Nephron (organoid): ENCODE results near the gene SLC2A4.
A peak's percentile ranks its signal among the peaks of the same experiment; 100 is the strongest.

ENCODE experiments used
- H3K27ac Mint-ChIP-seq, 3 experiments: 2 replicates each; pipeline ENCODE4 v1.8.0; 2020; ENCODE audit warnings: mixed read lengths in 3 of 3, mild to moderate bottlenecking in 2 of 3, moderate library complexity in 1 of 3
- H3K27me3 Mint-ChIP-seq: 2 replicates; pipeline ENCODE4 v1.8.0; 2021; ENCODE audit warnings: low read depth, mild to moderate bottlenecking, moderate library complexity, mixed read lengths
- H3K36me3 Mint-ChIP-seq: 2 replicates; pipeline ENCODE4 v1.8.0; 2020; ENCODE audit warnings: low read depth, mixed read lengths
- H3K4me1 Mint-ChIP-seq: 2 replicates; pipeline ENCODE4 v1.8.0; 2020; ENCODE audit warnings: mixed read lengths
- H3K4me3 Mint-ChIP-seq, 3 experiments: 2 replicates each; pipeline ENCODE4 v1.8.0; 2020; ENCODE audit warnings: mild to moderate bottlenecking in 3 of 3, mixed read lengths in 3 of 3, moderate library complexity in 2 of 3
- H3K9me3 Mint-ChIP-seq: 2 replicates; pipeline ENCODE4 v1.8.0; 2020; ENCODE audit warnings: mixed read lengths
- CTCF ChIP-seq, 3 experiments: fragments of 200-600 bp; sonication (generic); IDR thresholded peaks; one replicate each; pipeline ENCODE4 v1.5.0; 2021; ENCODE audit warnings: antibody characterized with exemption in 3 of 3; ENCODE audit not compliant: unreplicated experiment in 3 of 3

The SLC2A4 gene

GRCh38 chr17:7293159-7293558, 11.6 kb downstream of the SLC2A4 start:
- peaks cover 17% of the 10 kb centered on the region for H3K4me1 Mint-ChIP-seq
- no peak for TF ChIP-seq CTCF (IDR thresholded peaks at IDR 0.05; ENCODE audit: unreplicated experiment in 3 of 3)
- peak overlapping the region; percentile 15 to 70 (median 64) for H3K27ac Mint-ChIP-seq
- H3K4me3 Mint-ChIP-seq = peak overlapping the region; percentile 65 to 77 (median 72)
- H3K27me3 Mint-ChIP-seq = peaks cover 74% of the 10 kb centered on the region
- no peaks in the 10 kb centered on the region for H3K9me3 Mint-ChIP-seq
- H3K36me3 Mint-ChIP-seq = no peaks in the 10 kb centered on the region

GRCh38 chr17:7293816-7294613, 12.5 kb downstream of the SLC2A4 start:
- H3K27me3 Mint-ChIP-seq = peaks cover 70% of the 10 kb centered on the region
- H3K4me3 Mint-ChIP-seq = peak overlapping the region; percentile 65 to 75 (median 72)
- TF ChIP-seq CTCF (IDR thresholded peaks at IDR 0.05; ENCODE audit: unreplicated experiment in 3 of 3) = no peak
- H3K9me3 Mint-ChIP-seq = no peaks in the 10 kb centered on the region
- peak overlapping the region in 2 of 3 experiments; percentile 60 to 67 for H3K27ac Mint-ChIP-seq
- H3K4me1 Mint-ChIP-seq = peaks cover 17% of the 10 kb centered on the region
- no peaks in the 10 kb centered on the region for H3K36me3 Mint-ChIP-seq

DNA sequence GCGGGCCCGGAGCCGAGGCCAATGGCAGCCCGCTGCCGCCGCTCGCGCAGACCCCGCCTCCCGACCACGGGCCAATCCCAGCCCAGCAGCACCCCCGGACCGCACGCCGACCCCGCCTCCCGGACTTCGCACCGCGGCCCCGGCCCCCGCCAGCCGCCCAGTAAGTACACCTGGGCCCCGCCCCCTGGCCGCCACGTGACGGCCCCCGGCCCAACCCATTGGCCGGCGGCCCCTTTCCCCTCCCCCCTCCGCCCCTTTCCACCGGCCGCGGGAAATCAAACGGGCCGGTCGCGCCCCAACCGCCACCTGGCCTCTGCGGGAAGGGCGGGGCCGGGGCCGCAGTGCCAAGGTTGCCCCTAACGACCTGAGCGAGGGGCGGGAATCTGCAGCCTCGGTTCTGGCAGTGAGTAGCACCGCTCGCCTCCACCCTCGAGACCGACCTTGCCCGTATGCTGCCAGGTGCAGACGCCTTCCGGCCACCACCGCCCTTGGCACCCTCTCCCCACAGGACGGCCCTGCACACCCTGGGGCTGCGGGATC, 13.2 kb downstream of the SLC2A4 start, which contains the start of gene YBX2:
Gene YBX2, minus strand, starts transcription at position 26 of the 540 bp plus-strand sequence. CDS start 139 bp downstream, outside the sequence.
- no peaks in the 10 kb centered on the region for H3K9me3 Mint-ChIP-seq
- H3K4me3 Mint-ChIP-seq = peak within 1 kb of the TSS; percentile 78 to 81 (median 80)
- no peak for TF ChIP-seq CTCF (IDR thresholded peaks at IDR 0.05; ENCODE audit: unreplicated experiment in 3 of 3)
- peaks cover 69% of the 10 kb centered on the region for H3K27me3 Mint-ChIP-seq
- peaks cover 17% of the 10 kb centered on the region for H3K4me1 Mint-ChIP-seq
- peak within 1 kb of the TSS in 2 of 3 experiments; percentile 60 to 67 for H3K27ac Mint-ChIP-seq
- no peaks in the 10 kb centered on the region for H3K36me3 Mint-ChIP-seq

DNA sequence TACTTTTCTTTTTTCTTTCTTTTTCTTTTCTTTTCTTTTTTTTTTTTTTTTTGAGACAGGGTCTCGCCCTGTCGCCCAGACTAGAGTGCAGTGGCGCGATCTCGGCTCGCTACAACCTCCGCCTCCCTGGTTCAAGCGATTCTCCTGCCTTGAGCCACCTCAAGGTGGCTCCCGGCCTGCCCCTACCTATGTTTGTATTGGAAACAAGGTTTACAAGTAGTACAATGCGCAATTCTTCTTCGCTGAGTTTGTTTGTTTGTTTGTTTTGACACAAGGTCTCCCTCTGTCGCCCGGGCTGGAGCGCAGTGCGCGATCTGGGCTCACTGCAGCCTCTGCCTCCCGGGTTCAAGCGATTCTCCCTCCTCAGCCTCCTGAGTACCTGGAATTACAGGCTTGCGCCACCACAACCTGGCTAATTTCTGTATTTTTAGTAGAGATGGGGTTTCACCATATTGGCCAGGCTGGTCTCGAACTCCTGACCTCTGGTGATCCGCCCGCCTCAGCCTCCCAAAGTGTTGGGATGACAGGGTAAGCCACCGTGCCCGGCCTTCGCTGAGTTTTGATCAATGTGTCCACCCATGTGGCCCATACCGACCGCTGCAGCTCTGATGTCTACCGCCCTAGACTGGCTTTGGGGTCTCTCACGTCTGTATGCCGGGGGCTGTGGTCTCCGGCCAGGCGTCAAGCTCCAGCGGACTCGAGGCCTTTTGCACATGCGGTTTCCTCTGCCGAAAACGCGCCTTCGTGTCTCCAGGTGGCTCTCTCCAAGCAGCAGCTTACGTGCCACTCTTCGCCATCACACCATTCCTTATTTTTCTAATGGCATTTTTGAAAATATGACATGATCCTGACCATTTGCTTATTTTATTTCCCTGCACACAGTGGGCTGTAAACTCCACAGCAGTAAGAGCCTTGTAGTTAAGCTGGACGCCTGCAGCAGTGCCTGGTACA, 14.0 kb downstream of the SLC2A4 start:
- TF ChIP-seq CTCF (IDR thresholded peaks at IDR 0.05; ENCODE audit: unreplicated experiment in 3 of 3) = no peak
- Mint-ChIP-seq H3K36me3 (no peaks in the 10 kb centered on the region), H3K27me3 (peaks cover 69% of the 10 kb centered on the region), H3K4me3 (peak overlapping the region; percentile 78 to 81 (median 80)), H3K9me3 (no peaks in the 10 kb centered on the region), H3K27ac (no peak overlapping the region), H3K4me1 (peaks cover 17% of the 10 kb centered on the region)

DNA sequence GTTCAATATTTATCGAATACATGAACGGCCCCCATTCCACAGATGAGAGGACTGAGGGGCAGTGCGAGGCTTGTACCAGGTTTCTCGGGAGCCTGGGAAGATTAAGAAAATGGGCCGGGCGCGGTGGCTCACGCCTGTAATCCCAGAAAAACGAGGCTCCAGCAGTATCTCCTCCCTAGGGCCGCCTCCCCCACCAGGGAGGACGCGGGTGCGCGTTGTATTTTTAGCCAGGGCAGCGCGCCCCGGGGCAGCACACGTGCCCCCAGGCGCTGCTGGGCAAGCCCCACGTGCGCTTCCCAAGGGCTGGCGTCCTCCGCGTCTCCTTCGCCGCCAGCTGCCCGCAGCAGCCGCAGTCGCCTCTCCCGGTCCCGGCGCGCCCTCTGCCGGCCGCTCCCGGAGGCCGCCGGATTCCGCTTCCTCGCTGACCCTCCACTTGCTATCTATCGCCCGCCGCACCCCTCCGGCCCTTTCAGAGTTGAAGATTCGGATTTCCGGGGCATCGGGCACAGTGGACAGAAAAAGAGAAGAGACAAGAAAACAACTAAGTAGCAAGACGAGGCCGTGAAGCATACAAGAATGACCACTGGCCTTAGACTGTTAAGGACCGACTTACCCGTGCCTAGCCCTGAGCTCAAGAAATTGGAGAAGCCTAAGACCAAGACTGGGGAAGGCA, 14.8 kb downstream of the SLC2A4 start:
- TF ChIP-seq CTCF (IDR thresholded peaks at IDR 0.05; ENCODE audit: unreplicated experiment in 3 of 3) = peak; percentile 93 to 96 (median 95)
- Mint-ChIP-seq H3K27me3 (peaks cover 61% of the 10 kb centered on the region), H3K4me3 (peak overlapping the region; percentile 7 to 56 (median 23)), H3K4me1 (peaks cover 17% of the 10 kb centered on the region), H3K27ac (no peak overlapping the region), H3K36me3 (no peaks in the 10 kb centered on the region), H3K9me3 (no peaks in the 10 kb centered on the region)
